Naive thymus-derived CD8-positive, alpha-beta T cell (primary cell): ENCODE measurements around the gene STMP1. TPM values are rescaled to one million over a fixed set of nuclear protein-coding genes. Genes with fewer than 3 reads are reported as not detected.
A peak's percentile ranks its signal among the peaks of the same experiment; 100 is the strongest.

ENCODE experiments used
- ATAC-seq, 2 donors: fragments of 150-1000 bp; cut with Tn5 transposase in 1 of 2; sonication (Bioruptor Pico), chemical (Tn5 transposase) in 1 of 2; 1 replicate in 1 of 2; 2 replicates in 1 of 2; pipeline ENCODE4 v1.10.0; 2021; ENCODE audit warnings: mild to moderate bottlenecking in 2 of 2, moderate library complexity in 2 of 2
- POLR2A ChIA-PET: fragments of 350-600 bp; sonication (Branson Sonifier 250); formaldehyde crosslinking; loops from one replicate; lab custom pipeline; 2021; ENCODE audit warnings: antibody characterized with exemption; lab: Charles Lee
- DNase-seq, 10 donors: peaks; one replicate each; pipeline versions ENCODE4 v3.0.0 to v3.0.0-alpha.2; 2020 to 2022
- H3K27ac Mint-ChIP-seq, 10 donors: one replicate each; pipeline ENCODE4 v1.8.0; 2020 to 2022; ENCODE audit warnings: mild to moderate bottlenecking in 10 of 10, mixed read lengths in 10 of 10, moderate library complexity in 4 of 10, inconsistent platforms in 1 of 10
- H3K27me3 Mint-ChIP-seq, 5 donors: one replicate each; pipeline ENCODE4 v1.8.0; 2021 to 2022; ENCODE audit warnings: mixed read lengths in 5 of 5
- H3K36me3 Mint-ChIP-seq, 3 donors: one replicate each; pipeline ENCODE4 v1.8.0; 2020 to 2022; ENCODE audit warnings: mixed read lengths in 3 of 3, mild to moderate bottlenecking in 2 of 3, inconsistent platforms in 1 of 3
- H3K4me1 Mint-ChIP-seq, 4 donors: one replicate each; pipeline ENCODE4 v1.8.0; 2021 to 2022; ENCODE audit warnings: mixed read lengths in 4 of 4
- H3K4me3 Mint-ChIP-seq, 10 donors: one replicate each; pipeline ENCODE4 v1.8.0; 2020 to 2022; ENCODE audit warnings: mild to moderate bottlenecking in 10 of 10, mixed read lengths in 10 of 10, moderate library complexity in 6 of 10, inconsistent platforms in 1 of 10
- H3K9me3 Mint-ChIP-seq, 9 donors: one replicate each; pipeline ENCODE4 v1.8.0; 2020 to 2022; ENCODE audit warnings: mixed read lengths in 9 of 9, mild to moderate bottlenecking in 3 of 9, inconsistent platforms in 1 of 9, moderate library complexity in 1 of 9
- polyA plus RNA-seq, 3 donors: library from polyadenylated mRNA; unstranded; fragments of 300-500 nt; fragmentation: Illumina TruSeq; gene quantifications; one replicate each; pipeline ENCODE4 v1.2.3, GENCODE V29; 2021
- total RNA-seq, 8 experiments: library from RNA in 2 of 8; stranded (reverse) in 2 of 8; gene quantifications; one replicate each; pipeline ENCODE4 v1.2.3 and lab custom pipeline; 2021 to 2026

The STMP1 gene
- total and polyA plus RNA-seq, 5 experiments from 2014 or later, result 26.8 to 56.6 (median 46.5) TPM

DNA sequence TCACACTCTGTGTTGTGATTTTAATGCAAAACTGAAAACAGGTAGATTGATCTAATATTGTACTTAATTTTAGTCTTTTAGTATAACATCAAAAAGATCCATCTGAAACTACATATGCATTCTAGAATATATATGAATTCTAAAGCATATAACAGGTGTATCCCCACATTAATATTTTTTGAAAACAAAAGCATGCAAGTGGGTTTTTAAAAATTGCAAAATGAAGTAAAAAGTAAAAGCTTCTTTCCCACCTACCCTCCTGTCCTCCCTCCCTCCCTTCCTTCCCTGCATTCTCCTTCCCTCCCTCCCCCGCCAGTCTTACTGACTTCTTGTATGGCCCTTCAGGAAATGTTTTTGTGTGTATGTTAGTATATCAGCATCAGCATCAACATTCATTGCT, 14.6 kb upstream of the STMP1 start:
- POLR2A ChIA-PET, result no interaction called here
- Mint-ChIP-seq H3K9me3 (no peaks in the 10 kb centered on the region), H3K4me3 (no peak overlapping the region), H3K36me3 (peaks cover 0 to 69% (median 2%) of the 10 kb centered on the region in 3 donors), H3K27ac (peak overlapping the region in 2 of 10 donors; percentile 37 to 78), H3K4me1 (peaks cover 0 to 1% (median 0%) of the 10 kb centered on the region in 4 donors), H3K27me3 (no peaks in the 10 kb centered on the region)
- ATAC-seq, result no peak
- DNase-seq, result no peak

- Mint-ChIP-seq H3K4me1 (peaks cover 0 to 1% (median 0%) of the 10 kb centered on the region in 4 donors), H3K27me3 (no peaks in the 10 kb centered on the region), H3K27ac (peak overlapping the region in 2 of 10 donors; percentile 37 to 78), H3K4me3 (no peak overlapping the region), H3K9me3 (no peaks in the 10 kb centered on the region), H3K36me3 (peaks cover 0 to 65% (median 2%) of the 10 kb centered on the region in 3 donors)
- POLR2A ChIA-PET, result no interaction called here
- DNase-seq (no peak), ATAC-seq (no peak)
Observed at GRCh38 chr7:135648235-135648634, 14.1 kb upstream of the STMP1 start.

DNA sequence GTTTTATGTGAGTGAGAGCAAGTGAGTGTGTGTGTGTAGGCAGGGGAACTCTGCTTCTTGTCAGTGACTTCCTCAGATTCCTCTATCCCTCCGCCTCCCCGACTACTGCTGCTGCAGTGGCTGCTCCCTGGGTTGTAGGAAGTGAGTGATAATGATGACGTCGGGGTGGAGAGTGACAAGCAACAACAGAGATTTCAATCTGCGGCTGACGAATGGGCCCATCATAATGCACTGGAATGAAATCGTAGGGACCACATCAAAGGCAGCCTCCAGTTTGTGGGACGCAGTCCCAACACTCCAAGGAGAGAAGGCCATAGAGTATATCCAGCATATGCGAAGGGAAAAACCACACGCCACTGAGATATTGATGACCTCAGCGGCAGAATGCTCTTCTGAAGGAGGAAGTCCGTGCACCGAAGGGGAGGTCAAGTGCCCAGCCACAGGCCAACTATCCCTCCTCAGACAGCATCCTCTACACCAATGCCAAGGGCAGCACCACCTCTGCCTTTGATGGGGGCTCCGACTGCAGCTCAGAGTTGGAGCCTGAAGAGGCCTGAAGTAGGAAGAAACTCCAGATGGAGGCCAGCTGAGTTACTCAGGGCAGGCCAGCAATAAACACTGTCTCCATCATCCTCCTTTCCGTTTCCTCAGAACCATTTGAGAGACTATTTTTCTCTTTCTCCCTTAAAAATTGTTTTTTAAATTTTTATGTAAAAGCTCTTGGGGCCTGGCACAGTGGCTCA, 11.3 kb upstream of the STMP1 start:
- Mint-ChIP-seq H3K36me3 (peaks cover 0 to 38% (median 2%) of the 10 kb centered on the region in 3 donors), H3K27ac (peak overlapping the region in 3 of 10 donors; percentile 23 to 61 (median 30)), H3K9me3 (no peaks in the 10 kb centered on the region), H3K27me3 (no peaks in the 10 kb centered on the region), H3K4me1 (no peaks in the 10 kb centered on the region), H3K4me3 (no peak overlapping the region)
- DNase-seq (no peak), ATAC-seq (no peak)
- POLR2A ChIA-PET, result no interaction called here

- Mint-ChIP-seq H3K27me3 (no peaks in the 10 kb centered on the region), H3K9me3 (no peaks in the 10 kb centered on the region), H3K4me1 (no peaks in the 10 kb centered on the region), H3K27ac (peak overlapping the region in 1 of 10 donors; percentile 77), H3K4me3 (no peak overlapping the region), H3K36me3 (peaks cover 0 to 15% (median 0%) of the 10 kb centered on the region in 3 donors)
- POLR2A ChIA-PET, result no interaction called here
- DNase-seq, result no peak
- no peak for ATAC-seq
Observed at GRCh38 chr7:135653340-135654080, 8.8 kb upstream of the STMP1 start.

DNA sequence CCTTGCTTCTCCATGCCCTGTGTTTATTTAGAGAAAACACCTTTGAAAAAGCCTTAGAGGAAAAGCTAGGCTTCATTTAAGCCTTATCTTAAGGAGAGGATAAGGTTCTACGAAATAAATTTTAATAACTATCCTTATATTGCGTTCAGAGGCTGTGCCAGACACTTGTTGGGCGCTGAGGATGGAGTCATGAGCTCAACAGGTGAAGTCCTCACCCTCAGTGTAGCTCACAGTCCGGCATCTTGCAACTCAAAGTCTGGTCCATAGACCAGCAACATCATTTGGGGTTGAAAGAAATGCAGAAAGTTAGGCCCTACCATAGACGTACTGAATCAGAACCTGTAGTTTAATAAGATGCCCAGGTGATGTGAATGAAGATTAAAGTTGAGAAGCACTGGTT, 3.8 kb upstream of the STMP1 start:
- Mint-ChIP-seq H3K36me3 (peaks cover 0 to 5% (median 0%) of the 10 kb centered on the region in 3 donors), H3K27ac (no peak overlapping the region), H3K9me3 (peaks cover 0 to 3% (median 0%) of the 10 kb centered on the region in 9 donors), H3K4me1 (peaks cover 7 to 15% (median 14%) of the 10 kb centered on the region in 4 donors), H3K4me3 (no peak overlapping the region), H3K27me3 (no peaks in the 10 kb centered on the region)
- POLR2A ChIA-PET, result no interaction called here
- ATAC-seq (no peak), DNase-seq (no peak)

DNA sequence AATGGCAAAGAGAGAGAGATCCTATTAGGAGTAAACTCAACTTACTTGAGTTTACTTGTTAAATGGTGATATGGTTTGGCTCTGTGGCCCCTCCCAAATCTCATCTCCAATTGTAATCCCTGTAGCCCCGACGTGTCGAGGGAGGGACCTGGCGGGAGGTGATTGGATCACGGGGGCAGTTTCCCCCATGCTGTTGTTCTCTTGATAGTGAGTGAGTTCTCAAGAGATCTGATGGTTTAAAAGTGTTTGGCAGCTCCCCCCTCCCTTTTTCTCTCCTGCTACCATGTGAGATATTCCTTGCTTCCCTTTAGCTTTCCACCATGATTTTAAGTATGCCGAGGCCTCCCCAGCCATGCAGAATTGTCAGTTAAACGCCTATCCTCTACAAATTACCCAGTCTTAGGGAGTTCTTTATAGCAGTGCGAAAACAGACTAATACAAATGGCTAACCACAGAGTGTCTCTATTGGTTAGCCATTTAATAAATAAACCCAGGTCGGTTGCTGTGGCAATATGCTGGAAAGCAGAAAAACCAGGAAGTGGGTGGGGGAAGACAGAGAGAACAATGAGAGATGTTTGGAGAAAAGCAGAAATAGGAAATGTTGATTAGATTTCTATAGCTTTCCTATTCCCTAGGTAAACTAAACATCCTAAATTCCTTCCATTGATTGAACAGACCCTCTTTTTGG, 3.0 kb upstream of the STMP1 start:
- H3K4me3 Mint-ChIP-seq, result no peak overlapping the region
- POLR2A ChIA-PET, result no interaction called here

DNA sequence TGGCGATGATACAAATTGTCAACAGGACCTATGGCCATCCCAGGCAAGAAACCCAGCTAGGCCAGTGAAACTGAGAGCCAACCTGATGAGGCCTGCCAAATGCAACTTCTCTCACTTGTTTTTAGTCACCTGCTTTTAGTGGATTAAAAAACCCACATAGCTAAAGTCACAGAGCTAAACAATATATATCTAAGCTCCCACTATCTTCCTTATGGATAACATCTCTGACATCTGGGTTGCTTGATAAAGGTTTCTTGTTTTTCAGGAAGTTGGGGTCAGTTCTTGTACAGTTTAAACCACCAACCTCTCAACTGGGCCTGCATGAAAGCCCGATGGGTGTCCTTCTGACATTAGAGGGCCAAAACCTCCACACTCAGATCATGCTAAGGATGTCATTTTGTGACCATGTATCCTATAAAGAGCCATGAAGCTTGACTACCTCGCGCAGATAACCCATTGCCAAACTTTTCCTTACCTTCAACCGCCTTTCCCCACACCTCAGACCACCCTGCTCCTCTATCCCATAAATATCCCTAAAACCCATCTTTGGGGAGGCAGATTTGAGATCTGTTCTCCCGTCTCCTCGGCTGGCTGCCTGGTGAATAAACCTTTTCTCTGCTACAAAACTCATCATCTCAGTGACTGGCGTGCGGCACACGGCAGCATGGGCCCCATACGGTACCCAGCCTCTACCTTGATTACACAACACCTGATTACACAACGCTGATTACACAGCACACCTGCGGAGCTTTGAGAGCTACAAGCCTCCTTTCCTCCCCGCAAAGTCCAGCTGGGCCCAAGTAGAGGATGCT, 797 bp upstream of the STMP1 start:
- Mint-ChIP-seq H3K4me3 (peak overlapping the region; percentile 85 to 98 (median 94)), H3K36me3 (peaks cover 0 to 5% (median 4%) of the 10 kb centered on the region in 3 donors), H3K9me3 (peaks cover 0 to 3% (median 0%) of the 10 kb centered on the region in 9 donors), H3K4me1 (peaks cover 21 to 42% (median 40%) of the 10 kb centered on the region in 4 donors), H3K27ac (peak overlapping the region; percentile 84 to 97 (median 90)), H3K27me3 (no peaks in the 10 kb centered on the region)
- DNase-seq (peak in 1 of 10 donors; percentile 1), ATAC-seq (peak; percentile 2 to 10)
- POLR2A ChIA-PET, result no interaction called here

More for the DNA sequence above, 3.0 kb upstream of the STMP1 start:
- ATAC-seq (no peak), DNase-seq (no peak)
- H3K27me3 Mint-ChIP-seq, result no peaks in the 10 kb centered on the region
- peaks cover 0 to 3% (median 0%) of the 10 kb centered on the region in 9 donors for H3K9me3 Mint-ChIP-seq
- peaks cover 10 to 22% (median 21%) of the 10 kb centered on the region in 4 donors for H3K4me1 Mint-ChIP-seq
- H3K36me3 Mint-ChIP-seq, result peaks cover 0 to 5% (median 0%) of the 10 kb centered on the region in 3 donors
- peak overlapping the region in 3 of 10 donors; percentile 22 to 49 (median 39) for H3K27ac Mint-ChIP-seq

DNA sequence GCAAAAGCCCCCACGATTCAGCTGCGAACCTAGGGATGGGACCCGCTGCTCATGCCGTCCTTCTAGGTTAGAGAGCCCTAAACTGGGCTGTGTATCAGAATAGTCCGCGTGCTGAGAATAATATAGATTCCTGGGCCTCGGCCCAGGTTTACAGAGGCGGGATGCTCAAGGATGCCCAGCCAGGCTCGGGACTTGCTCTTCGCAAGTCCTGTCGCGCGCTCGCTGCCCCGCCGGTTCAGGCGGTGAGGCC, 266 bp upstream of the STMP1 start:
- peaks cover 0 to 9% (median 5%) of the 10 kb centered on the region in 3 donors for H3K36me3 Mint-ChIP-seq
- POLR2A ChIA-PET, result interaction anchor here (0.7 to 1.4 kb wide), 4 partner anchors 9 to 389 kb away, joined by 3 to 7 read pairs (median 6); partner anchors contain the start of gene MTPN
- H3K4me1 Mint-ChIP-seq, result peaks cover 21 to 46% (median 43%) of the 10 kb centered on the region in 4 donors
- DNase-seq (no peak), ATAC-seq (no peak)
- peak overlapping the region; percentile 85 to 98 (median 94) for H3K4me3 Mint-ChIP-seq
- peak overlapping the region; percentile 84 to 97 (median 90) for H3K27ac Mint-ChIP-seq
- no peaks in the 10 kb centered on the region for H3K27me3 Mint-ChIP-seq
- peaks cover 0 to 3% (median 0%) of the 10 kb centered on the region in 9 donors for H3K9me3 Mint-ChIP-seq

DNA sequence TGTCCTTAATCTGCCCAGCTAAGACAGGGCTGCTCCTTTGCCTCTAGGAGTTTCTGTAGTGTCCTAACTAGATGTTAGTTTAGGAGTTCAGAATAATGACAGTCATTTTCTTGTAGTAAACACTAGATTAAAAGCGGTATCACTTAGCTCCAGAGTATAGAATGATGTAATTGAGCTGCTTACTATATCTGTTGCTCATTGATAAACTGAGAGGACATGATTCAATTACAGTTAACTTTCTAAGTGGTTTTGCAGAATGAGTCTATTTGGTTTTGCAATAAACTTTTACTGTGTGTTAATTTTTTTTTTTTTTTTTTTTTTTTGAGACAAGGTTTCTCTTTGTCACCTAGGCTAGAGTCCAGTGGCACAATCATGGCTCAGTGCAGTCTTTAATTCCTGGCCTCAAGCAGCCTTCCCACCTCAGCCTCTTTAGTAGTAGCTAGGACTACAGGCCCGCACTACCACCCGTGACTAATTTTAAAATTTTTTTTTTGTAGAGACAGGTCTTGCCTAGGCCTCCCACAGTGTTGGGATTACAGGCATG, 1.8 kb downstream of the STMP1 start:
- Mint-ChIP-seq H3K4me3 (peak overlapping the region; percentile 69 to 98 (median 88)), H3K27ac (peak overlapping the region in 7 of 10 donors; percentile 47 to 90 (median 59)), H3K9me3 (peaks cover 0 to 3% (median 0%) of the 10 kb centered on the region in 9 donors), H3K27me3 (no peaks in the 10 kb centered on the region), H3K4me1 (peaks cover 29 to 60% (median 54%) of the 10 kb centered on the region in 4 donors), H3K36me3 (peaks cover 5 to 21% (median 5%) of the 10 kb centered on the region in 3 donors)
- ATAC-seq (no peak), DNase-seq (no peak)
- POLR2A ChIA-PET, result no interaction called here

DNA sequence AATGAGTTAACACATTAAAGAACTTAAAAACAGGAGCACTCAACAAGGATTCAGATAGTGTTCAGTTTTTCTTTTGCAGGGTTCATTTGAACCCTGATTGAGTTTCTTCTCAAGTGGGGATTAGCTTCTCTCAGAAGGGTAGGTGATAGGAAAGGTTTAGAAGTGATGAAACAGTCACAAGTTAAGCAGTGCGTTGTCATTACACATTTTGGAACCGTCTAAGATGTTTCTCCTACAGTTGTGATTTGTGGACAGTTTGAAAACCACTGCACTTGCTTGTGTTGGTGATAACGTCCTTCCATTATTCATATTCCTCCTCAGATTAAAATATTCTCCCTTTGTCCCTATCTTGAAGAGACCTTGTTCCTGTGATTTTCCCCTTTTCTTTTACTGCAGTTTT, 2.7 kb downstream of the STMP1 start:
- H3K4me1 Mint-ChIP-seq, result peaks cover 33 to 68% (median 62%) of the 10 kb centered on the region in 4 donors
- peaks cover 0 to 3% (median 0%) of the 10 kb centered on the region in 9 donors for H3K9me3 Mint-ChIP-seq
- H3K36me3 Mint-ChIP-seq, result peaks cover 5 to 27% (median 9%) of the 10 kb centered on the region in 3 donors
- POLR2A ChIA-PET, result interaction anchor here (0.7 kb wide), 1 partner anchor 156 kb away, joined by 3 read pairs; no protein-coding TSS in a partner anchor
- peak overlapping the region in 3 of 10 donors; percentile 3 to 48 (median 19) for H3K27ac Mint-ChIP-seq
- DNase-seq, result no peak
- no peak for ATAC-seq
- H3K4me3 Mint-ChIP-seq, result peak overlapping the region in 3 of 10 donors; percentile 53 to 98 (median 91)
- no peaks in the 10 kb centered on the region for H3K27me3 Mint-ChIP-seq

DNA sequence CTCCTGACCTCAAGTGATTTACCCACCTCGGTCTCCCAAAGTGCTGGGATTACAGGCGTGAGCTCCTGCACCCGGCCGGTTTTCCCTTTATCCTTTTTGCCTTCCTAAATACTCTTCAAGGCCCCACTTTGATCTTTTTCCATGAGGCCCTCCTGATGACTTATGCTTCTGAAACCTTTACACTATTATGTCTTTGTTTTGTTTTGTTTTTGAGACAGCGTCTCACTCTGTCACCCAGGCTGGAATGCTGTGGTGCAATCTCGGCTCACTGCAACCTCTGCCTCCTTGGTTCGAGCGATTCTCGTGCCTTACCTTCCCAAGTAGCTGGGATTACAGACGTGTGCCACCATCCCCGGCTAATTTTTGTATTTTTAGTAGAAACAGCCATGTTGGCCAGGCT, 3.8 kb downstream of the STMP1 start:
- Mint-ChIP-seq H3K4me3 (peak overlapping the region in 2 of 10 donors; percentile 11 to 24), H3K27ac (peak overlapping the region in 3 of 10 donors; percentile 38 to 64 (median 52)), H3K4me1 (peaks cover 33 to 73% (median 69%) of the 10 kb centered on the region in 4 donors), H3K9me3 (peaks cover 0 to 3% (median 0%) of the 10 kb centered on the region in 9 donors), H3K27me3 (no peaks in the 10 kb centered on the region), H3K36me3 (peaks cover 5 to 27% (median 9%) of the 10 kb centered on the region in 3 donors)
- POLR2A ChIA-PET, result interaction anchor here (0.7 kb wide), 2 partner anchors 8 to 267 kb away, joined by 3 read pairs; no protein-coding TSS in a partner anchor
- ATAC-seq (no peak), DNase-seq (no peak)
